GM18858 (cell line): ENCODE results near the gene TMEM63C.

Source experiments
- ATAC-seq: cut with Tn5 transposase; IDR thresholded peaks from one replicate; pipeline ENCODE4 v1.9.1; 2021; ENCODE audit not compliant: unreplicated experiment

The TMEM63C gene

GRCh38 chr14:77221241-77221871, 39.8 kb downstream of the TMEM63C start:
- ATAC-seq: no peak

GRCh38 chr14:77222546-77223225, 41.1 kb downstream of the TMEM63C start:
- ATAC-seq: no peak

- ATAC-seq: no peak
Measured at GRCh38 chr14:77224212-77224611, 42.6 kb downstream of the TMEM63C start.

GRCh38 chr14:77225254-77225653, 43.7 kb downstream of the TMEM63C start:
- ATAC-seq: no peak

DNA sequence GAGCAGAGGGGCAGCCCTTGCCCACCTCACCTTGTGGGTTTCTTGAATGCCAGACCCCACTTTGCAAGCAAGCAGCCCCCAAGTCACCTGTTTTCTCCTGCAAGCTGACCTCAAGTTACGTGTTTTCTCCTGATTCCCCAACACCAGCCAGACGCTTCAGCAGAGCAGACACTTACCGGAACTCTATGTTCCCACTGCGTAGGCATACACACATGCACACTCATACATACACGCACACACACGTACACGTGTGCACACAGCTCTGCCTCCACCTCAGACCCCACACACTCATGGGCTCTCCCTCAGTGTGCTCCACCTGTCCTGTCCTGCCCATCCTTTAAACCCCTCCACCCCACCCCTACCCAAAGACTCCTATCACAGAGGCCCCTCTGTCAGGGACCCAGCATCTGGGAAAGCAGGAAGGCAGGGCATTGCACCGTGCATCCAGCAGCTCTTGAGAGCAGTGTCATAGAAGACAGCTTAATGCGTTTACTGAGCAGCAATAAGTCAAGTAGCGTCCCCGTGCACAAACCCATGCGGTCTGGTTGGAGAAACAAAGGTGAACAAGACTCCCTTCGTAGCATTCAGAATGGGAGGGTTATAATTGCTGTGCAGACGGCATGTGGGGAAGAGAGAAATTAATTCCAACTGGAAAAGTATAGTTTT, 44.4 kb downstream of the TMEM63C start:
- no peak for ATAC-seq

GRCh38 chr14:77228056-77228455, 46.5 kb downstream of the TMEM63C start:
- ATAC-seq: no peak

- ATAC-seq: no peak
Measured at GRCh38 chr14:77230914-77231313, 49.3 kb downstream of the TMEM63C start.

DNA sequence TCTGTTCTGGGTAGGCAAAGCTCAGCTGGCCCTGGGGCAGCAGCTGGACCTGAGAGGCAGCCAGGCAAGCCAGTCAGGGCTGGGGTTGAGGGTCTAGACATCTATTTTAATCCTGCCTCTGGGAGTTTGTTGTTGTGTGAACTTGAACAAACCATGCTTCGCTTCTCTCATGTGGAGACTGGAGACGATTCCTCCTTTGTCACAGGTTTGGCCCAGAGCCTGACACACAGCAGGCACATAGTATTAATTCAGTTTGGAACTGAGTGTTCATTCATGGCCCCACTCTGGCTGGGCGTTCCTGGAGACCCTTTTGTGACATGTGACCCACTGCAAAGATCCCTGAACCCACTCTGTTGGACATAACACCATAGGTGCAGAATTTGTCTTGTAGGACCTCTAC, 50.1 kb downstream of the TMEM63C start:
- no peak for ATAC-seq

- ATAC-seq: no peak
Measured at GRCh38 chr14:77236814-77237213, 55.2 kb downstream of the TMEM63C start.

- no peak for ATAC-seq
Measured at GRCh38 chr14:77238356-77238755, 56.8 kb downstream of the TMEM63C start.

GRCh38 chr14:77238996-77239395, 57.4 kb downstream of the TMEM63C start:
- ATAC-seq: no peak

DNA sequence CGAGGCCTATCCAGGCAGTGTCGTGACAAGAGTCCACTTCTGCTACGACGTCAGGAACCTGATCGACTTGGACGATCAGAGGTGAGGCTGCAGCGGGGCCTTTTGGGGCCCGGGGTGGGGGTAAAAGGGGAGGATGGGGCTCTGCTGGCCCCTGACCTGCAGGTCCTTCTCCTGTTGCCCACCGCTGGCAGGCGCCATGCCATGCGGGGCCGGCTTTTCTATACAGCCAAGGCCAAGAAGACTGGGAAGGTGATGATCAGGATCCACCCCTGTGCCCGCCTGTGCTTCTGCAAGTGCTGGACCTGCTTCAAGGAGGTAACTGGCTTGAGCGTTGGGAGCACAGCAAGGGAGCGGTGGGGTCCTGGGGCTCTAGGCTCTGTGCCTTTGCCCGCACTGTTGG, 57.8 kb downstream of the TMEM63C start:
- ATAC-seq: no peak

DNA sequence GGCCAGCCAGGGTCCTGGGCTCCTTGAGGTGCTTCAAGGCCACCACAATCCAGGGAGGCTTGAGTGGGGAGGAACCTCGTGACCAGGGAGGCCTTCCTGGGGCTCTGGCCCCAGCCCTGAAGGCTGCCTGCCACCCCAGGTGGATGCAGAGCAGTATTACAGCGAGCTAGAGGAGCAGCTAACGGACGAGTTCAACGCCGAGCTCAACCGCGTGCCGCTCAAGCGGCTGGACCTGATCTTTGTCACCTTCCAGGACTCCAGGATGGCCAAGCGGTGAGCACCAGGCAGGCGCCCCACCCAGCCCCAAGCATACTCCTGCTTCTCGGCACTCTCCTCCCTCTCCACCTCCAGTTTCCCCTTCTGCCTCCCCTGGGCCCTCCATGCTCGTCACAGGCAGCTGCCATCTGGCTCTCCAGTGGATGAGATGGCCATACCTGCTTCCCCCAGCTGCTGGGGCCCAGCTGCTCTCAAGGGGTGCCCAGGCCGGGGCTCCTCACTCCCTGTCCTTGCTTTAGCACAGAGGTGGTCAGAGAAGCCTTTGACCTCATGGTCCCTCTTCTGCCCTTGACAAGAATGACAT, 58.8 kb downstream of the TMEM63C start:
- ATAC-seq: no peak

GRCh38 chr14:77241955-77242354, 60.4 kb downstream of the TMEM63C start:
- ATAC-seq: no peak

GRCh38 chr14:77242752-77243151, 61.2 kb downstream of the TMEM63C start:
- ATAC-seq: no peak

DNA sequence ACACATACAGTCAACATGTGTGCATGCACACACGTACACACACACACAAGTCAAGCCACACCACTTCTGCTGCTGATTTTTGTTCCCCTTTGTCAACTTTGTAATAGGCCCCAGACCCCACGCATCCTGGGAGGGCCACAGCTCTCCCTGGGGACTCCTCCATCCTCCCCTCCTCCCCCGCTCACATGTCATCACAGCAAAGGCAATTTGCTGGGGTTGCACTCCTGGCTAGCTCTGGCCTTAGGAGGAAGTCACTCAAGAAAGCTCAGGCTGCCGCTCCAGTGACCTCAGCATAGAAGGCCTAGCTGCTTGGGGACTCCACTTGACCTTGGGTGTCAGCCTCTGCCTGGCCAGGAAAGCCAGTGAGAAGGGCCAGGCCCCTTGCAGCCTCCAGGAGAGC, 62.3 kb downstream of the TMEM63C start:
- ATAC-seq: no peak

DNA sequence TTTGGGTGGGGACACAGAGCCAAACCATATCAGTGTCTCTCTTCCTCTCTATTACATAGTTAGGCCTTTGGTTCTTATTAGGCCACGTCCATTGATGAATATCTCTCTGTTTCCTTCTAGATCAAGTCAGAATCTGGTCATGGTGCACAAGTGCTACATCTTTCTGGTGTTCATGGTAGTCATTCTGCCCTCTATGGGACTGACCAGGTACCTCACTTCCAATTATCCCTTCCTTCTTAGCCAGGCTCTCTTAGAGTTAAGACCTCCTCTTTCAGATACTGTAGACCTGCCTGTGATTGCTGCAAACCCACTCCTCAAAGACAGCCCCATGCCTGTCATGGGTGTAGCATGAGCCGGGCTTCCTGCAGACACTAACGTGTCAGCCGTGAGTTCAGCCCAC, 64.2 kb downstream of the TMEM63C start:
- no peak for ATAC-seq

DNA sequence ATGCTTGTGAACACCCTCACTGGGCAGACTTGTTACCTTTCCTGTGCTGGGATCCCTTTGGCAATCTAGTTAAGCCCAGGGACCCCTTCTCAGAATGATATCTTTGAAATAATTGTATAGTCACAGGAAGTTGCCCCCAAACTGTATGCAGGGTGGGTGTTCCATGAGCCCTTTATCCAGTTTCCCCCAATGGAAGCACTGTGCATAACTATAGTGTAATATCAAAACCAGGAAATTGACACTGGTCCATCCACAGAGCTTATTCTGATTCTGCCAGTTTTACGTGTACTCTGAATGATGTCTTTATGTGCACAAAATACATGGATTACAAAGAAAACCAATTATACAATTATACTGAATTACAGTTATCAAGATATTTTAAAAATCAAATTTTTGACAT, 65.2 kb downstream of the TMEM63C start:
- ATAC-seq: no peak

GRCh38 chr14:77248666-77249065, 67.1 kb downstream of the TMEM63C start:
- ATAC-seq: no peak

- ATAC-seq: no peak
Measured at GRCh38 chr14:77249286-77249685, 67.7 kb downstream of the TMEM63C start.

DNA sequence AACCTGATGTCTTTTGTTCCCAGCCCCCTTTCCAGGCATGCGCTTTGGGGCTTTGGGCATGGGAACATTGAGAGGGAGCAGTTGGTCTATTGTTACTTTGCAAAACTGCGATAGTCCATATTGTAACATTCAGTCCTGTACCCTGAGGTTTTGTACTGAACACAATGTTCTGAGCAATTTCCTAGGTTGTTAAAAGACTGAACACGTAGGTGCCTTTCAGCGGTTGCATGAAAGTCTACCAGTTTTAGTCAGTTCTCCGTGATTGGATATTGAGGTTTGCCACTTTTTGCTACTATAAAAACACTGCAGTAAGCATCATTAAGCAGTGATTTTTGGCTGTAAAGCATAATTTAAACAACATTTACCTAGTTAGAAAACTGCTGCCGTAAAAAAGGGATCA, 69.3 kb downstream of the TMEM63C start:
- no peak for ATAC-seq

DNA sequence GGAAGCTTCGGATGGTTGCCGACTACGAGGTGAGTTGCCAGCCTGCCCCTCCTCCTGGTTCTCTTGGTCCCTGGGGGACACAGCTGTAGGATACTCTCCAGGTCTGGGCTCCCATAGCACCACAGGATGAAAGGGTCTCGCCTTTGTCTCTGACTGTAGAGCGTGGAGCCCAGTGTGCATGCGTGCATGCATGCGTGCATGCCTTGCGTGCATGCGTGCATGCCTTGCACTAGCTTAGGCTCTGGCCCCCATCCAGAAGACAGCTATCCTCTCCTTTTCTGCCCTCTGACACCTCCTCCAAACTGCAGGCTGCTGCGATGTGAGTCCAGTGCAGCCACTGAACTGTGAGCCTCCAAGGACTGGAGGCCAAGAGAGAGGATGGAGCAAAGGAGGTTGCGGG, 70.3 kb downstream of the TMEM63C start:
- no peak for ATAC-seq
